Gastrocnemius medialis (tissue), 4 donors: Measurements from ENCODE around the gene EDNRA.

Source experiments
- POLR2A ChIP-seq, 2 donors: fragments of 450-650 bp; IDR thresholded peaks; one replicate each; pipeline ENCODE4 v1.6.1; 2017; ENCODE audit warnings: antibody characterized with exemption in 2 of 2, mild to moderate bottlenecking in 2 of 2, moderate library complexity in 2 of 2
- TF ChIP-seq, protein P1 (sequence below), 5 experiments: fragments of 450-650 bp in 3 of 5; fragments of 200-600 bp in 2 of 5; sonication (generic) in 2 of 5; IDR thresholded peaks in 4 of 5; conservative IDR thresholded peaks in 1 of 5; 1 replicate in 4 of 5; 2 replicates in 1 of 5; pipeline ENCODE4 v1.5.1; 2016 to 2019; ENCODE audit warnings: antibody characterized with exemption in 5 of 5, mild to moderate bottlenecking in 3 of 5, moderate library complexity in 3 of 5

- TF ChIP-seq POLR2A (IDR thresholded peaks at IDR 0.05), result no peak
- TF ChIP-seq, protein P1, sequence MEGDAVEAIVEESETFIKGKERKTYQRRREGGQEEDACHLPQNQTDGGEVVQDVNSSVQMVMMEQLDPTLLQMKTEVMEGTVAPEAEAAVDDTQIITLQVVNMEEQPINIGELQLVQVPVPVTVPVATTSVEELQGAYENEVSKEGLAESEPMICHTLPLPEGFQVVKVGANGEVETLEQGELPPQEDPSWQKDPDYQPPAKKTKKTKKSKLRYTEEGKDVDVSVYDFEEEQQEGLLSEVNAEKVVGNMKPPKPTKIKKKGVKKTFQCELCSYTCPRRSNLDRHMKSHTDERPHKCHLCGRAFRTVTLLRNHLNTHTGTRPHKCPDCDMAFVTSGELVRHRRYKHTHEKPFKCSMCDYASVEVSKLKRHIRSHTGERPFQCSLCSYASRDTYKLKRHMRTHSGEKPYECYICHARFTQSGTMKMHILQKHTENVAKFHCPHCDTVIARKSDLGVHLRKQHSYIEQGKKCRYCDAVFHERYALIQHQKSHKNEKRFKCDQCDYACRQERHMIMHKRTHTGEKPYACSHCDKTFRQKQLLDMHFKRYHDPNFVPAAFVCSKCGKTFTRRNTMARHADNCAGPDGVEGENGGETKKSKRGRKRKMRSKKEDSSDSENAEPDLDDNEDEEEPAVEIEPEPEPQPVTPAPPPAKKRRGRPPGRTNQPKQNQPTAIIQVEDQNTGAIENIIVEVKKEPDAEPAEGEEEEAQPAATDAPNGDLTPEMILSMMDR (IDR thresholded peaks at IDR 0.05 in 4 of 5, conservative IDR thresholded peaks at IDR 0.05 in 1 of 5), result no peak
Measured at GRCh38 chr4:147560625-147561024, 79.7 kb downstream of the EDNRA start.
